Measurements from ENCODE around the gene GLT1D1.

GLT1D1 gene

GRCh38 chr12:129009833-129010622 is 156.8 kb downstream of the GLT1D1 start:
- no peak for DNase-seq

DNA sequence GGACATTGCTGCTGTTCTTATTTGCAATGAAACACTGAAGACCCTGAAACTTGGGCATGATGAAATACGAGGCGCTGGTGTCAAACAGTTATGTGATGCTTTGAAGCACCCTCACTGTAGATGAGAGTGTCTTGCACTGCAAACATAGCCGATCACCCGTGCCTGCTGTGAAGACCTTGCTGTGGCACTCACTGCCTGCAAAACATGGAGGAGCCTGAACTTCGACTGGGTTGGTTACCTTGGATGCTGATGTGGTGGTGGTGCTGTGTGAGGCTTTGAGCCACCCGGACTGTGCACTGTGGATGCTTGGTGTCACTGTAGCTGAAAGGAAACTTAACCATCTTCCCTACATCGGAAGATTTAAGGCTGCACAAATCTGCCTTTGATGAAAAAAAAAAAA is 162.9 kb downstream of the GLT1D1 start:
- no peak for DNase-seq

GRCh38 chr12:129025055-129025454 is 171.8 kb downstream of the GLT1D1 start:
- DNase-seq, result no peak

GRCh38 chr12:129028844-129029243 is 175.6 kb downstream of the GLT1D1 start:
- no peak for DNase-seq

Data from DMS153 (cell line).